Panc1 (cell line): Measurements from ENCODE around the gene RGS4. TPM values are rescaled to one million over a fixed set of nuclear protein-coding genes. Genes with fewer than 3 reads are reported as not detected.

ENCODE experiments used
- ATAC-seq: fragments of 200-7000 bp; cut with Tn5 transposase; 2 replicates; pipeline ENCODE4 v1.9.1; 2020; ENCODE audit warnings: mild to moderate bottlenecking, moderate library complexity
- BruUV-seq: library from RNA; stranded (reverse); fragments of 400-500 nt; replicated peaks from 2 replicates; lab custom pipeline; 2021; lab: Mats Ljungman, UMichigan
- CTCF ChIA-PET: fragments of 300-600 bp; sonication (Branson Sonifier 250); formaldehyde crosslinking; loops from one replicate; lab custom pipeline; 2022; ENCODE audit warnings: antibody characterized with exemption; lab: Charles Lee
- POLR2A ChIA-PET: fragments of 300-600 bp; sonication (Branson Sonifier 250); formaldehyde crosslinking; loops from one replicate; lab custom pipeline; 2022; ENCODE audit warnings: antibody characterized with exemption; lab: Charles Lee
- DNase-seq: peaks from one replicate; pipeline ENCODE4 v3.0.0-alpha.2; 2010; ENCODE audit warnings: low read depth, low spot score
- H3K27ac ChIP-seq: 2 replicates; pipeline ENCODE4 v1.5.1; 2011; ENCODE audit warnings: mild to moderate bottlenecking, low read length, inconsistent platforms
- H3K27me3 ChIP-seq: fragments of 200-500 bp; sonication (Bioruptor generic); 2 replicates; pipeline ENCODE4 v1.6.0; 2014; ENCODE audit warnings: low read length, inconsistent platforms; ENCODE audit not compliant: control insufficient read depth, insufficient read depth
- H3K36me3 ChIP-seq: fragments of 200-500 bp; sonication (Bioruptor generic); 2 replicates; pipeline ENCODE4 v1.5.1; 2014; ENCODE audit warnings: inconsistent platforms, mild to moderate bottlenecking, low read length, moderate library complexity; ENCODE audit not compliant: control insufficient read depth, insufficient read depth
- H3K4me1 ChIP-seq: 2 replicates; pipeline ENCODE4 v1.5.1; 2011; ENCODE audit warnings: inconsistent platforms, mild to moderate bottlenecking, low read length, moderate library complexity; ENCODE audit not compliant: control insufficient read depth, insufficient read depth
- H3K4me3 ChIP-seq, 2 experiments: 2 replicates each; pipeline ENCODE4 v1.5.1; 2011 to 2012; ENCODE audit warnings: low read depth in 2 of 2, low read length in 2 of 2, mild to moderate bottlenecking in 2 of 2, inconsistent platforms in 1 of 2, moderate library complexity in 1 of 2
- H3K9me3 ChIP-seq: fragments of 200-500 bp; sonication (Bioruptor generic); 2 replicates; pipeline ENCODE4 v1.5.1; 2014; ENCODE audit warnings: low read depth, mild to moderate bottlenecking, inconsistent platforms, low read length, moderate library complexity; ENCODE audit not compliant: control insufficient read depth, insufficient read depth
- CTCF ChIP-seq: fragments of 450-650 bp; IDR thresholded peaks from 2 replicates; pipeline ENCODE4 v1.5.1; 2017; ENCODE audit warnings: mild to moderate bottlenecking
- POLR2AphosphoS5 ChIP-seq: IDR thresholded peaks from 2 replicates; pipeline ENCODE4 v1.6.1; 2012; ENCODE audit warnings: mild to moderate bottlenecking, low read depth, low read length, moderate library complexity
- REST ChIP-seq, 2 experiments: IDR thresholded peaks; 2 replicates each; pipeline ENCODE4 v1.6.1; 2011 to 2012; ENCODE audit warnings: low read depth in 2 of 2, control low read depth in 1 of 2, low read length in 1 of 2, mild to moderate bottlenecking in 1 of 2, moderate library complexity in 1 of 2; ENCODE audit not compliant: insufficient read depth in 1 of 2
- SIN3A ChIP-seq: IDR thresholded peaks from 2 replicates; pipeline ENCODE4 v1.6.1; 2012; ENCODE audit warnings: low read depth, mild to moderate bottlenecking, low read length, moderate library complexity, borderline replicate concordance; ENCODE audit not compliant: insufficient read depth
- TCF7L2 ChIP-seq: IDR thresholded peaks from 2 replicates; pipeline ENCODE4 v1.6.1; 2011; ENCODE audit warnings: mild to moderate bottlenecking, low read depth, low read length, inconsistent platforms
- in situ Hi-C: cut with HindIII; loops from 2 replicates; pipeline ENCODE4 v1.10.0; 2016; ENCODE audit warnings: low sequenced_read_pairs, low pct_unique_long_range_greater_than_20kb
- intact Hi-C: fragments of 100-400 bp; cut with micrococcal nuclease; formaldehyde crosslinking; loops from one replicate; pipeline ENCODE4 v1.10.0; 2022; ENCODE audit not compliant: unreplicated experiment
- total RNA-seq: library from RNA; stranded (reverse); gene quantifications from one replicate; pipeline ENCODE4 v1.2.1, GENCODE V29; 2021; ENCODE audit not compliant: unreplicated experiment

Gene RGS4
- total RNA-seq, 1 experiment from 2014 or later: 0.26 TPM

- H3K4me3 ChIP-seq: no peak overlapping the region
- in situ Hi-C loops (no loop called here), intact Hi-C loops (no loop called here)
- H3K27ac ChIP-seq: no peak overlapping the region
- no peaks in the 10 kb centered on the region for H3K9me3 ChIP-seq
- no peak for ATAC-seq
- no peaks in the 10 kb centered on the region for H3K36me3 ChIP-seq
- no TSS peak for BruUV-seq
- no peak for DNase-seq
- H3K4me1 ChIP-seq: no peaks in the 10 kb centered on the region
- no peaks in the 10 kb centered on the region for H3K27me3 ChIP-seq
- ChIA-PET CTCF (no interaction called here), POLR2A (no interaction called here)
- TF ChIP-seq POLR2AphosphoS5: no peak
- TF ChIP-seq TCF7L2: no peak
- no peak for TF ChIP-seq CTCF
- TF ChIP-seq REST (IDR thresholded peaks at IDR 0.05; ENCODE audit: insufficient read depth in 1 of 2, low read depth in 2 of 2, low read length in 1 of 2): no peak
- TF ChIP-seq SIN3A: no peak
These were observed 18.7 kb upstream of the RGS4 start for GRCh38 chr1:163050496-163050895.

- H3K36me3 ChIP-seq: no peaks in the 10 kb centered on the region
- no peaks in the 10 kb centered on the region for H3K9me3 ChIP-seq
- TF ChIP-seq CTCF (no peak), TCF7L2 (no peak), POLR2AphosphoS5 (no peak), SIN3A (no peak), REST (IDR thresholded peaks at IDR 0.05; ENCODE audit: insufficient read depth in 1 of 2, low read depth in 2 of 2, low read length in 1 of 2) (no peak)
- intact Hi-C loops: no loop called here
- H3K27me3 ChIP-seq: no peaks in the 10 kb centered on the region
- in situ Hi-C loops: no loop called here
- H3K4me1 ChIP-seq: no peaks in the 10 kb centered on the region
- H3K27ac ChIP-seq: no peak overlapping the region
- no peak overlapping the region for H3K4me3 ChIP-seq
- ATAC-seq (no peak), DNase-seq (no peak)
- ChIA-PET POLR2A (no interaction called here), CTCF (no interaction called here)
- no TSS peak for BruUV-seq
These were observed 15.0 kb upstream of the RGS4 start for GRCh38 chr1:163054181-163054591.
